Left hindlimb (tissue), 1 donor: ENCODE results near the gene GPX2.

Experiments
- DNase-seq: peaks from one replicate; pipeline ENCODE4 v3.0.0-alpha.2; 2018

The GPX2 gene

DNA sequence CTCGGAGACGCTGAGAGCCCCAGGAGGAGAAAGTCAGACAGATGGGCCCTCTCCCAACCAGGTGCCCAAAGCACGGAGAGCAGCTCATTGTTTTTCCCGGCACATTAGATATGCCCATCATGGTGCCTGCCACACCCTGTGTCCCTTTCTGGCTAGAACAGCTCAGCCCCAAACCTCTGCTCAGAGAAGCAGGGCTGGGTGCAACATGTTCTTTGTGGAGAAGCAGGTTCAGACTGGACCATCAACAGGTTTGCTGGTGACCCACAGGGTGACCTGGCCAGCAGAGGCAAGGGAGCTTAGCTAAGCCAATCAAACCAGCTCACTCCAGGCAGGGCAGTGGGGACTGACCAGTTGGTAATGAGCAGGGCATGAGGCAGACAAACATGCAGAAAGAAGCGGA lies 16.2 kb upstream of the GPX2 start:
- DNase-seq = no peak

DNA sequence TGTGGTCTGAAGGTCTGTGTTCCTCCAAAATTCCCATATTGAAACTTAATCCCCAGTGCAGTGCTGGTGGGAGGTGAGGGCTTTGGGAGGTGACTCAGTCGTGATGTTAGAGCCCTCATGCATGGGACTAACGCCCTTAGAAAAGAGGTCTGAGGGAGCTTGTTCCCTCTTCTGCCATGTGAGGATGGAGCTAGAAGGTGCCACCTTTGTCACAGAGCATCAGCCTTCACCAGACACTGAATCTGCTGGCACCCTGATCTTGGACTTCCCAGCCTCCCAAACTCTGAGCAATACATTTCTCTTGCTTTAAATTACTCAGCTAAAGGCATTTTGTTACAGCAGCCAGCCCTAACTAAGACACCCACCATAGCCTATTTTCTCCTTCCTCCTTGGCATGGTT lies 15.7 kb upstream of the GPX2 start:
- DNase-seq = no peak

DNA sequence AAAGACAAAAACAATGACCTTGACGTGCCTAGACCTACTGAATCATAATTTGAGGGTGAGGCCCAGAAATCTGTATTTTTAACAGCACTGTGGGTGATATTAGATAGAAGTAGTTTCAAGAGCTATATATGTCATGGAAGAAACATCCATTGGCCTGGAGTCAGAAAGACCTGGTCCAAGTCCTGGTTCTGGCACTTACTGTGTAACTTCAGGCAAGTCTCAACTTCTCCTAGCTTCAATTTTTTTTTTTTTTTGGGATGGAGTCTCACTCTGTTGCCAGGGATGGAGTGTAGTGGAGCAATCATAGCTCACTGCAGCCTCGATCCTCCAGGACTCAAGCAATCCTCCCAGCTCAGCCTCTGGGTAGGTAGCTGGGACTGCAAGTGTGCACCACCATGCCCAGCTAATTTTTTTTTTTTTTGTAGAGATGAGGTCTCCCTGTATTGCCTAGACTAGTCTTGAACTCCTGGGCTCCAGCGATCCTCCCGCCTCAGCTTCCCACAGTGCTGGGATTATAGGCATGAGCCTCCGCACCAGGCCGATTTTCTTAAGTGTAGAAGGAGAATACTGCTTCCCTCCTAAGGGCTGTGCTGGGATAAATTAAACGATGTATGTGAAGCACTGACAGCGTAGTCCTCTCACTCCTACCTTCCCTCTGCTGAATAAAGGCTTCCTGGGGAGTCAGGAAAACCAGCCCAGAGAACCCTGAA lies 14.3 kb upstream of the GPX2 start:
- DNase-seq = no peak

DNA sequence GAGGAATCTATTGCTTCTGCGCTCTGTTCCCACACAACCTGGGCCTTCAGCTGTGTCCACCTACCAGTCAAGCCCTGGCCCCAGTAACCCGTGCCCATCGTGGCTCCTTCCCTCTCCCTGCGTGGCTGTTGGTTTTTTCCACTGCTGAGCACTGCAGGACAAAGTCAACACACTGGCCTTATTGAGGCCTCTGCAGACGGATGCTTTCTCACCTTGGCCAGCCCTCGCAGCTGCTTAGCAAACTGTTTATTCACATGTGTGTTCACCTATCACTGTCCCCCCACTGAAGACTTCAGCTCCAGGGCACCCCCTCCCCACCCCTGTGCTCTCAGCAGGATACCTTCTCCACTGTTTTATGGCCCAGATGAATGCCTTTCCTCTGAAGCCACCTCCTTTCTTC lies 12.8 kb upstream of the GPX2 start:
- DNase-seq = no peak

DNA sequence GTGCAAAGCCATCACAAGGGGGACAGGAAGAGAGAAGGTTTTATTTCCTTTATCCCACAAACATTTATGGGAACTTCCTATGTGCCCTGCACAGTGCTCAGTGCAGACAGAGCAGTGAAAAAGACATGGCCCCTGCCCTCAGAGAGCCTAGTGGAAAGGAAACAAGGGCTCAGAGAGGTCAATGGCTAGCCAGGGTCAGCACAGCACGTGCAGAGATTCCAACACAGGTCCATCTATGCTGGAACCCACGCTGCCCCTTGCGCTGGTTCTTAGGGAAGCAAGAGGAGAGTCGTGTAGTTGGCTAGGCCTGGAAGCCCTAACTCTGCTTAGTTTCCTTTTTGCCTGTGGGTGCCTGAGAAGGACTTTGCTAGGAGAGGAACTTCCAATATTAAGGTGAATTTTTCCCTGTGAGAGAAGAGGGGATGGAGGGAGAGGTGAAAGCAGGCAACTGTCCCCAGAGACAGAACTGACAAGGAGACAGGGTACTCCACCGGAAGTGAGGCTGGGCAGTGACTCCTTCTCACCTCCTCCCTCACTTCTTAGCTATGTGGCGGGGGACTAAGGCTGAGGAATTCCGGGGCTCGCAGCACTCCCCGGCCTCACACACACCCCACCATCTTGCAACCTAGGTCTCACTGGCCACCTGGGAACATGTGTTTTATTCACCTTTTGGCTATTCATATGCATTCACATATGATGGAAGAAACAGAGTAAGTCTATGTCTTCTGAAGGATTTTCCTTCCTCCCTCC lies 12.1 kb upstream of the GPX2 start:
- DNase-seq = no peak

DNA sequence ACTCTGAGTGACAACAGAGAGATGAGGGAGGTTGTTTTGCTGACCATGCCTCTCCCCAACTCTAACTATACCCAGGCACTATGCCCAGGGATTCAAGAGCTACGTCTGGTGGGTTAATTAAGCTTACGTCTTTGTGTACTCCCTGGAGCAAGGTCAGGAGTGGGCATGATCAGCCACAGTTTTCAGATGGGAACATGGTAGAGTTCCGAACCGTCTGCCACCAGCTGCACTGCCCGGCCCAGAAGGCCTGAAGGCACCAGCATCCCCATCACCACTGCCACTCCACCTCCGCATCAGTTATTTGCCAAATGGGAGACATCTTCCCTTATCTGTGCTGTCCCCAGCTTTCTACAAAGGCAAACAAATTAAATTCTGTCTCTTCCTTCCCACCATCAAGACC lies 11.1 kb upstream of the GPX2 start:
- no peak for DNase-seq

DNA sequence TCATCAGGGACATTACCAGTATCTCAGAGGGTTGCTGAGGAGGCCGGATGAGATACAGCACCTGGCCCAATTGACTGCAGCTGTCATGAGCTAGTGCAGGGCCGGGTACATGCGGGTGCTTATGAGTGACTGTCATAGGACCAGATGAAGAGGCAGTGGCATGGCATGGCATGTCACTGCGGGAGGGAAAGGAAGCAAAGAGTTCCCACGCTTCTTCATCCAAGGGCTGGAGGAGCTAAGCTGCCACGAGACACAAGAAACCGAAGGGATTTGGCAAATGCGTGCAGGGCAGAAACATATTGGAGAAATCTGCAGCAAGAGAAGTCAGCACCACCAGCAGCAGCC lies 10.7 kb upstream of the GPX2 start:
- DNase-seq = no peak

DNA sequence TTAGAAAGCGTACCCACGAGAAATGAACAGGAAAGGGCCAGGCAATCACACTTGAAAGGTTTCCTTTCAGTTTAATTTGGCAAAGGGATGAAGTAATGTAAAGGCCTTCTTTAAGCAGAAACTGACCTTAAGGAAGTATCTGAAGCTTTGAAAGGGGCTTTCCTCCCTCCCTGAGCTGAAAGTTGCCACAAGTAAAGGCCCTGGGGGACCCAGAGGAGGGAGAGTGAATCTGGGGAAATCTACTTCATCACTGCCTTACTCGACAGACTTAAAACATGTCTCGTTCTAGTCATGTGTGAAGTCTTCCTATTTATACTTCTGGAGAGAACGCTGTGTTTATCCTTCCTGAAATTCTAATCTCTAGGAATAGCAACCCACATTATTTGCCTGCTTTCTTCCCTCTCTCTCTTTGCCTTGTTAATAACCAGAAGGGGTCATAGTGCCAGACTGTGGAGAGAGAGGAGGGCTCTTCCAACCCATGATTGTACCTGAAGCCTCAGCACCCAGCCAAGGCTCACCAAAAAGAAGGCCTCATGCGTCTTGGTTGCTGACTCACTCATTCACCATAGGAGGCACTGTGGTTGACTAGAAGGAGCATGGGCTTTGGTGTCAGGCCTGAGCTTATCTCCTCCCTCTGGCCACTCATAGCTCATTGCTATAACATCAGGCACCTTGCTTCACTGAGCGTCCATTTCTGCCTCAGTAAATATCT lies 10.2 kb upstream of the GPX2 start:
- no peak for DNase-seq

DNA sequence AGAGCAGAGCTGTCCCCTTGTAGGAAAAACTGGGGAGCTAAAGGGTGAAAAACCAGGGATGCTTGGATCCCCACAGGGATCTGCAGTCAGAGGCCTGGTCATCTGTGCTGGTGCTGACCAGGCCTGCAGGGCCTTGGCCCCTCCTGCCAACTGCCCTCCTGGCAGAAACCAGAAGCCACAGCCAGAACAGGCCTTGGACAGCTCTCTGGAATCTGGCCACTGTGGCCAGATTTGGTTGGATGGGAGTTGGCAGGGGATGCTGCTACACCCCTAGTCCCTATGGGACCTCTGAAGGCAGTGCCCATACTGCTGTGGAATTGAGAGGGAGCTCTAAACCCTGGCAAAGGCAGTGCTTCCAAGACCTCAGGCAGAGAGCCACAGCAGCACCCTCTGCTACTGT lies 9.2 kb upstream of the GPX2 start:
- no peak for DNase-seq

DNA sequence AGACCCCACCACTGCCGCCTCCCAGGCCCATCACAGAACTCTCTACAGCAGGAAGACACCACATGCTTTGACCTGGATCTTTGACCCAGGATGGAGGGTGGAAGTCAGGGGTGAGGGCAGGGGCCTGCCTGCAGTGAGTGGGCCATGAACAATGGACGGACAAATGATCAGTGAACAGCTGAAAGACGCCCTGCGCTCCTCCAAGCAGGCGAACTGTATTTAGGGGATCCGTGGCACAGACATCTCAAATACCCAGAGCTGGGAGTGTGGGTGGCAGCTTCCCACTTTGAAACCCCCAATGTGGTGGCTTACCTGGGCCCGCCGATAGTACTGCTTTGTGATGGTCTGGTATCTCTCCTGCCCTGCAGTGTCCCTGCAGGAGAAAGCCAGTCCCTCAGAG lies 8.7 kb upstream of the GPX2 start:
- DNase-seq = no peak

DNA sequence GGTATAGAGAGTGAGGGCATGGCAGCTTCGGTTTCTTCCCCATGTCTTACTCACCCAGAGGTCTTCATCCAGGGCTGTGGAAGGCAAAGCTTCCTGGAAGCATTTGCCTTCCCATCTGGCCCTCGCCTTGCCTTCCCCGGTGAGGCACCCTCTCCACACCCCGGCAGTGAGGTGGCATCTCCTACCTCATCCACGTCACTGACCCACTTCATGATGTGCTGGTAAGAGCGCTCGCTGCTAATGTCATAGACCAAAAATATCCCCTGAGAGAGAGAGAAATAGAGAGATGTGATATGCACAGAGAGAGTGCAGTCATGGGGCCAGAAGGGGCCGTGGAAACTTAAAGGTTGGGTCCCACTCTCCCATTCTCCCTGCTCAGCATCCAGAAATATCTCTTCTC lies 8.3 kb upstream of the GPX2 start:
- no peak for DNase-seq

DNA sequence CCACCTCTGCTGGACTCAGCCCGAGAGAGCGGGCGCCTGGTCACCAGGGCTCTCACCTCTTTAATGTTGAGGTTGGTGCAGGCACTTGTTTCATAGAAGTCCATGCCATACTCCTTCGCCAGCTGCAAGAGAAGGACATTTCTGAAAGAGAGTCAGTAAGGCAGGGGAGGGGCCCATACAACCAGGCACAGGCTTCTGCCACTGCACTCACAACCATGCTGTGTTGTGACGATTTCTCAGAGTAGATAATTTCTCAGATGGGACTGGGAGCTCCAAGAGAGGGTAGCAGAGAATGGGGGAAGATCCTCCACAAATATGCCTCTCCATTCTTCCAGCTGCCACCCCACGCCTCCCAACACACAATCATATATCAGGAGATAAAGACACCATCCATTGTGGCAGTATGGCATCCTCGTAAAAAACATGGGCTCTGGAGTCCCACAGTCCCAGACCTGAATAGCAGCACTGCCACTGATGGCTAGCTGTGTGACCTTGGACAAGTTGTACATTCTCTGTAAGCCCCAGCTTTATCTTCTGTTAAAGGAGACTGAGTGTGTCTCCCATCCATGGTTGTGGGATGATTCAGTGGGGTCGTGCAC lies 6.2 kb upstream of the GPX2 start:
- no peak for DNase-seq

DNA sequence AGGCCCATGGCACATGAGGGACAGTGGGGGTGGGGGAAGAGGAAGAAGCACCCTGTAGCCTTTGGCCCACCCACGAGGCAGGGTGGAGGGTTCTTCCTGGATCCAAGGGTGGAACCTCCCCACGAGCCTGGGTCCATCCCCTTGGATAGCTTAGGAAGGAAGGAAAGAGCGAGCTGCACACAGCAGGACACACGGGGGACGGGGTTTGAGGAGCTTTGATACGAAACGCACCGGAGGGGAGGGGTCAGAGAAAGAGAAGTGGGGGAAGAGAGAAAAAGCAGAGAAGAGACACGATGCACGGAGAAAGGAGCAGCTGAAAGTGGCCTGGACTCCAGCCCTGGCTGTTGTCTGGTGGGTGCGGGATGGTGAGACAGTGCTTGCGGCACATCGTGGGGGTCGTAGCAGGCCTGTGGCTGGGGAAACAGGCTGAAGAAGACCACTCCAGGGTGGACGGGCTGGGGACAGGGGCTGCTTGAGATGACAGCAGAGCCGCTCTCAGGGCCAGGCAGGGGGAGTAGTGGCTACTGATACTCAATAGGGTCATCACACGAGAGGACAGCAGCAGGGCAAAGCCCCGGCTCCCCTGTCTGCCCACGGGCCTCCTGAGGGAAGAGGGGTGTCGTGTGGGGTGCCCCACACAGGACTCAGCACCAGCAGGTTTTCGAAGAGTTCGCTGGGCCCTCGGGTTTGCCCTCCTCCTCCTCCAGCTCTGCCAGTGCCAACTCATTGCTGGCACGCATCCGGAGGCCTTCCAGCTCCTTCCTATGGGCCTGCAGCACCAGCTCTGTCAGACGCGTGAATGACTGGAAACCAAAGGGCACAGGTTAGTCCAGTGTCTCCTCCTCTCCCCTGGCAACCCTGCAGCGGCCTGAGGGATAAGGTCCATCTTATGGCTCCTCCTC lies 5.4 kb upstream of the GPX2 start:
- DNase-seq = no peak

DNA sequence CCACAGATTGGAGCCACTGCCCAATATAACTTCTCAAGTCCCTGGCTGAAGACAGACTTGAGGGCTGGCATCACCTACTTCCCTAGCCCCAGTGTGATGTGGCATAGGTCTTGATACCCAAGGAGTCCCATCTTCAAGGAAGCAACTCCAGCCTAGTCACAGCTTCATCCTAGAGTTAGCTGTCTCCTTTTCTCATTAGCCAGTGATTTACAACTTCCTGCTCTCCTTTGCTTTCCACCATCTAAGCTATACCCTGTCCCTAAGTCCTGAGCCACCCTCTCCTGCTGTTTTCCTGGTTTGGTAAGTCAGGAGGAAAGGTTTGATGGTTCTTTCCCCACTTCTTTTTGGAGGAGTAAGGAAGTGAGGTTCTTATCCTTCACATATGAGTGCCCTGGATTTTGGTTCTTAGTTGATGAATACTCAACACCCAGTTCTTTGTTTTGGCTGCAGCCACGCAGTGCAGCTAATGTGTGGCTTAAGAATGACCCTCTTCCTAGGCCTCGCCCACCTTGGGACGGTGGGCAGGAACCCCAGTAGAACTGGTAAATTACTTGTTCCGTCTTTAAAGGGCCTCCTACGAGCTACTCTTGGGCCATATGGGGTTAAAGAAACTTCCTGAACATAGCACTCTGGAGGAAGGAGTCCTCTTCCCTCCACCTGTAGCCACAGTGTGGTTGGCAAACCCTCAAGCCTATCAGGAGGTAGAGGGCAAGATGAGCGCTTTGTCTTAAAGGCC lies 3.9 kb upstream of the GPX2 start:
- no peak for DNase-seq

DNA sequence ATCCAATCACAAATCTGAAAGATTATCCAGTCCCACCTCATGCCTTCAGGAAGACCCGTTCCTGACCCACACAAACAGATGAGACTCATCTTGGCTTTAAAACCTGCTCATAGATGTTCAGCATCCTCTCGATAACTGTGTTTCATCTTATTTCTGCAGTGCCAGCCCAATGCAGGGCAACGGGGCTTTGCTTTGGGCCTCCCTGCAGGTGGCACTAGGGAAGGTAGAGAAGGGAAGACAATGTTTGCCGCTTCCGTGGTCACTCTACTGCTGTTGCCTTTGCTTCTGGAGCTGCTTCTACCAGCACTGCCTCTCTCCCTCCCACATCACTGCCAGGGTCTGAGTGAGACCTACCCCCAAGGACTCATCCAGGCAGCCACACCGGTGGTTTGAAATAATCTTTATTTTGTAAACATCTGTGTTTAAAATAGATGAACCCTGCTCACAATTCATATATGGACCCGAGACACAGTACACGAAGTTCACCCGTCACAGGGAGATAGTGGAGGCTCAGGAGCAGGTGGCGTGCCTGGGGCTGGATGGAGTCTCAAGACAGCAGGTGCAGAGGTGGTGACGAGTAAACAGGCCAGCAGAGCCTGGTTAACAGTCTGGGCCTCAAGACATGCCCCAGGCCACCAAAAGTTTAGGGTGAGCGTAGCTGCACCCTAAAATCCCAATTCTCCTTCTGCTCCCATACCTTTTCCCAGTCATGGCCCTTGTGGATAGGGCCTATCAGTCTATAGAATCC lies 3.1 kb upstream of the GPX2 start:
- DNase-seq = no peak

DNA sequence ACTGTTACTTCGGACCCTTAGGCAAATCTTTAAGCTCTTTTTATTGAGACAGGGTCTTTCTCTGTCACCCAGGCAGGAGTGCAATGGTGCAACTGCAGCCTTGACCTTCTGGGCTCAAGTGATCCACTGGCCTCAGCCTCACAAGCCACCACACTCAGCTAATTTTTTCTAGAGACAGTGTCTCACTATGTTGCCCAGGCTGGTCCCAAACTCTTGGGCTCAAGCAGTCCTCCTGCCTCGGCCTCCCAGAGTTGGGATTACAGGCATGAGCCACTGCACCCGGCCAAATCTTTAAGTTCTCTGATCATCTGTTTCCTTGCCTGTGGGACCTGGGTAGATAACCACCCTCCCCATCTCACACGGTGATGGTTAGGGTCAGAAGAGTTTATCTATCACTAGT lies 2.3 kb upstream of the GPX2 start:
- no peak for DNase-seq

DNA sequence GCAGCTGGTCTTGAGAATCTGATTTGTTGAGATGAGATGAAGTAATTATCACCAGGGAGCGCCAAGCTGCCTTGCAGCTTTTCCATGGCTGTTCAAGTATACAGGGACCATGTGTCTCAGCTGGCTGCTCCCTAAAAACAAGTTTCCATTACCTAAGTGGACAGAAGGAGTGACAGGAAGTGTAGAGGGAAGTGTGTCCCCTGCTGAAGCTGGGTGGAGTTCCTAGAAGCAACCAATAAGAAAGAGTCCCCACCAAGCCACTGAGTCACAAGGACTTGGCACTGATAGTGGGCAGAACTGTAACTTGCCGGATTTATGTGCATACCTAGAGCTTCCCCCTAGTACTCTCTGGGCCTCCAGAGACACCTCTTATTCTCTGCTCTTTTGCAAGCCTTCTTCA lies 1.5 kb upstream of the GPX2 start:
- no peak for DNase-seq

DNA sequence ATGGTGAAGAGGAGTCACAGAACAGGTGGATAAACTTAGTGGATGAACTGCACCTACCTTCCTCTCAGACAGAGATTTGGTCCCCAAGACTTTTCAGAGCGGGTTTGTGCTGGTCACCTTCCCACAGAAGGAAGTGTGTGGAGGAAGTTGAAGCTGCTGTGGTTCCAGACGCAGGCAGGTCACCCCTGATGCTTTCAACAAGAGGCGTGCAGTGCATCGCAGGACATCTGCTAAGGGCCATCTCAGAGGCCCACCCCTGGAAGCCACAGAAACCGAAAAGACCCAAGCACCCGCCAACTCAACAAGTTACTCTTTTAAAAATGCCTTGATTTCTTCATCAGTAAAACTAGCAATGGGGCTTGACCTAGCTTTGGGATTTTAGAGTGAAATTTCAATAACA lies 1.0 kb upstream of the GPX2 start:
- DNase-seq = no peak

DNA sequence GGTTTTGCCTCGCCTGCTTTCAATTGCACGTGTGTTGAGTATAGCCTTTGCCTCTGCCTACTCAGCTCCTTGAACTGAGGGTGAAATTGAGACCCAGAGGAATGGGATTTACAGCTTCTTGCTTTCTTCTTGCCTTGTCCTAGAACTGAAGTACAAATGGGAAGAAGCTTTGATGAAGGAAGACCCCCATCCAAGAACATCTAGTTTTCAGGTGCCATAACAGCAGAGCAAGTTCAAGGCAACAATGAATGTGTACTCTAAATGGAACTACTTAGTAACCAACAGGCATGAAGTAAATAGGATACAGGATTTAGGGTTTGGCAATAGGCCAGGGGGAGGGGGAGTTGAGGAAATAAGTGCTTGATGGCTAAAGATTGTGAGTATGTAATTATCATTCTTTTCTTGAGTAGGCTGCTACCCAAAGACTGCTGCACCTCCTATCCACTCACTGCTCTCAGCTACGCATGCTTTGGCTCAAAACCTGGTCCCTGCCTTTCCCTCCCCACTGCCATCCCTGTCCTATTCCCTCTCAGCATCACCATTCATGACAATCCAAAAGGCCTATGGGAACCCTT lies 2.1 kb downstream of the GPX2 start:
- no peak for DNase-seq

DNA sequence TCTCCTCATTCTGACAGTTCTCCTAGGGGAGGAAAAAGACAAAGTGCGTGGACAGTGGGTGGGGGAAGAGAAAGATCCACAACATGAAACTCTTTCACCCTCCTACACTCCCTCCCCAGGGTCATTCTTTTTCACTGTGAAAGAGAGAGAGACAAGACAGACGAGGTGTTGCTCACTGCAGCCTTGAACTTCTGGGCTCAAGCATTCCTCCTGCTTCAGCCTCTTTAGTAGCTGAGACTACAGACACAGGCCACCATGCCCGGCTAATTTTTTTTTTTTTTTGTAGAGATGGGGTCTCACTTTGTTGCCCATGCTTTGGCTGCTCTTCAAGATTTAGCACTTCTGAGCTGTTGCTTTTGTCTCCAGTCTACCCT lies 2.7 kb downstream of the GPX2 start:
- no peak for DNase-seq
